Heart left ventricle (tissue), 13 donors: ENCODE measurements around the gene STK35.

ENCODE experiments used
- POLR2A ChIP-seq, 2 donors: fragments of 450-650 bp; IDR thresholded peaks; one replicate each; pipeline ENCODE4 v1.6.1; 2017; ENCODE audit warnings: antibody characterized with exemption in 2 of 2, mild to moderate bottlenecking in 2 of 2, moderate library complexity in 2 of 2
- TF ChIP-seq, protein P1 (sequence below), 12 donors: fragments of 200-600 bp; sonication (generic) in 4 of 12; IDR thresholded peaks; one replicate each; pipeline versions ENCODE4 v1.5.0 to v1.8.0; 2018 to 2022; ENCODE audit warnings: antibody characterized with exemption in 12 of 12, mild to moderate bottlenecking in 5 of 12
- donor health status: ischemic (EF 13 %, LVEDD 7.1; RV severe dilation, severe dysfunction).
- donor health status: DM: no; HTN: yes; CAD: no.
- donor health status: DM: no; HTN: no; CAD: no.
- donor health status: ischemic (EF 25% LVEDD 6.9; RV normal size, moderate dysfunction).
- donor health status: ischemic (EF 25% LVEDD 5.7; RV mildly dilated, moderate dysfunction).
- donor health status: ischemic (EF 35%, LVEDD 5.7; RV mildly dilated, moderate dysfunction).
- donor health status: nonischemic (EF 11% LVEDD 7.7; RV severe dilation, severe dysfunction).
- donor health status: DM: yes; HTN: yes; CAD: no.
- donor health status: PGD.
- donor health status: ischemic (EF 29% LVEDD 5.4; RV normal size, mild dysfunction).
- donor health status: nonischemic (EF 23%, LVEDD 6.1; RV moderate dilation, normal function).

DNA sequence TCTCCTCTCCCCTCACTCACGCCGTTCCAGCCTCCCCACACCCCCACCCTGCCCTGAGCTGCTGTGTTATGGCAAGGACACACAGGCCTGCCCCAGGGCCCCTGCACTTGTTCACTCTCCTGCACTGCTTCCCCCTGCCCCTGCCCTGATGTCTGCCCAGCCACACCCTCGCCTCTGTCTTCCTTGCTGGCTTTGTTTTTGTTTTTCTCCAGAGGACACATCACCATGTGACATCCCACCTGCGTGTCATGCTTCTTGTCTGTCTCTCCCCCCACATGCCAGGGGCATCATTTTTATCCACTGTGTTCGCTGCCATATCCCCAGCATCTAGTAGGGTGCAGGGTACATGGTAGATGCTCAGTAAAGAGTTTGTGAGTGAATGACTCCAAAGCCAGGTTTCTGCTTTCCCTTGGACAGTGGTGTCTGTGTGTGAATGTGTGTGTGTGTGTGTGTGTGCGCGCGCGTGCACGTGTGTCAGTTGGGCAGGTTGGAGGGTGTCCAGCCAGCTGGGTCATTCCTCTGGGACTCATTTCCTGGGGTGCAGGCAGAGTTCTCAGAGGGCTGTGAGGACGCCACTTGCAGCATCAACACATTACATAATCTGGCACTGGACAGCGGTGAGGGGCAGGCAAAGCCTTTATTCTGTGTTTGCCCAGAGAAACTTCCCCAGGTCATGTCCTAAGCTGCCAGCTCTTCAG is 60.6 kb downstream of the STK35 start:
- TF ChIP-seq POLR2A (IDR thresholded peaks at IDR 0.05): no peak
- TF ChIP-seq, protein P1, sequence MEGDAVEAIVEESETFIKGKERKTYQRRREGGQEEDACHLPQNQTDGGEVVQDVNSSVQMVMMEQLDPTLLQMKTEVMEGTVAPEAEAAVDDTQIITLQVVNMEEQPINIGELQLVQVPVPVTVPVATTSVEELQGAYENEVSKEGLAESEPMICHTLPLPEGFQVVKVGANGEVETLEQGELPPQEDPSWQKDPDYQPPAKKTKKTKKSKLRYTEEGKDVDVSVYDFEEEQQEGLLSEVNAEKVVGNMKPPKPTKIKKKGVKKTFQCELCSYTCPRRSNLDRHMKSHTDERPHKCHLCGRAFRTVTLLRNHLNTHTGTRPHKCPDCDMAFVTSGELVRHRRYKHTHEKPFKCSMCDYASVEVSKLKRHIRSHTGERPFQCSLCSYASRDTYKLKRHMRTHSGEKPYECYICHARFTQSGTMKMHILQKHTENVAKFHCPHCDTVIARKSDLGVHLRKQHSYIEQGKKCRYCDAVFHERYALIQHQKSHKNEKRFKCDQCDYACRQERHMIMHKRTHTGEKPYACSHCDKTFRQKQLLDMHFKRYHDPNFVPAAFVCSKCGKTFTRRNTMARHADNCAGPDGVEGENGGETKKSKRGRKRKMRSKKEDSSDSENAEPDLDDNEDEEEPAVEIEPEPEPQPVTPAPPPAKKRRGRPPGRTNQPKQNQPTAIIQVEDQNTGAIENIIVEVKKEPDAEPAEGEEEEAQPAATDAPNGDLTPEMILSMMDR (IDR thresholded peaks at IDR 0.05): no peak
